ENCODE measurements around the gene GREB1L. TPM values are rescaled to one million over a fixed set of nuclear protein-coding genes. Genes with fewer than 3 reads are reported as not detected.

GREB1L gene
- total and polyA plus RNA-seq, 10 of the 15 experiments (the other 5 are each of a cell fraction or from before 2014, with no cell fraction given): under 0.01 to 0.11 (median 0.03) TPM; not detected in 1

- Histone ChIP-seq H3K9me3 (replicated peaks; ENCODE audit: control insufficient read depth, insufficient read depth, low read length) (peaks cover 1% of the 10 kb centered on the region; the same call in 2 of the 3 replicates), H3K4me1 (ENCODE audit: control insufficient read depth, insufficient read depth, low read length) (no peaks in the 10 kb centered on the region), H3K27me3 (replicated peaks in 1 of 2; ENCODE audit: control insufficient read depth in 2 of 2, insufficient read depth in 2 of 2, low read length in 1 of 2) (no peaks in the 10 kb centered on the region), H3K4me2 (ENCODE audit: control insufficient read depth, insufficient read depth) (no peak overlapping the region), H2AFZ (ENCODE audit: control insufficient read depth, low read depth, low read length) (no peak overlapping the region), H3K27ac (ENCODE audit: control insufficient read depth, insufficient read depth) (no peak overlapping the region), H4K20me1 (ENCODE audit: control insufficient read depth, insufficient read depth) (no peaks in the 10 kb centered on the region), H3K79me2 (ENCODE audit: control insufficient read depth, insufficient read depth, low read length) (no peaks in the 10 kb centered on the region), H3K36me3 (ENCODE audit: control insufficient read depth in 2 of 2, insufficient read depth in 2 of 2, low read length in 1 of 2) (peaks cover 0 to 17% of the 10 kb centered on the region in 2 experiments; a peak in 3 of 4 replicates), H3K9ac (ENCODE audit: control insufficient read depth, insufficient read depth, low read length) (no peak overlapping the region), H3K4me3 (no peak overlapping the region)
- POLR2A ChIA-PET: no interaction called here
- SMC1A ChIA-PET (ENCODE audit: uncharacterized antibody, unreplicated experiment): no interaction called here
- DNase-seq (ENCODE audit: low read depth, low spot score) (no peak), FAIRE-seq (no peak), ATAC-seq (no peak)
- intact Hi-C loops (cut with micrococcal nuclease; ENCODE audit: unreplicated experiment) (no loop called here), in situ Hi-C loops (cut with MboI) (no loop called here)
- WGBS (ENCODE audit: insufficient coverage, insufficient replicate concordance, low lambda C conversion rate, missing lambda C conversion rate): 100% methylated on average over 2 of the region's 2 CpGs
- CTCF ChIA-PET: interaction anchor here (0.8 to 1.4 kb wide), 2 partner anchors 11 to 52 kb away, joined by 3 read pairs; partner anchors contain the start of gene ESCO1
- RAD21 ChIA-PET (ENCODE audit: unreplicated experiment): no interaction called here
- no TSS peak for BruUV-seq (replicated peaks)
- TF ChIP-seq KLF5 (IDR thresholded peaks at IDR 0.05; ENCODE audit: partially characterized antibody) (no peak), ETV6 (conservative IDR thresholded peaks at IDR 0.05 in 1 of 2, IDR thresholded peaks at IDR 0.05 in 1 of 2; ENCODE audit: borderline replicate concordance in 1 of 2, low read depth in 1 of 2) (no peak), MEF2A (IDR thresholded peaks at IDR 0.05; ENCODE audit: insufficient read depth, low read depth, low read length) (no peak), ZNF687 (IDR thresholded peaks at IDR 0.05) (no peak), CBX3 (IDR thresholded peaks at IDR 0.05; ENCODE audit: borderline replicate concordance, low read depth) (no peak), BMI1 (IDR thresholded peaks at IDR 0.05; ENCODE audit: borderline replicate concordance) (no peak), ELK1 (IDR thresholded peaks at IDR 0.05; ENCODE audit: low read depth, low read length) (no peak), SMARCA5 (IDR thresholded peaks at IDR 0.05) (no peak), EED (IDR thresholded peaks at IDR 0.05; ENCODE audit: low read depth) (no peak), RELB (IDR thresholded peaks at IDR 0.05; ENCODE audit: low read depth) (no peak), SP1 (IDR thresholded peaks at IDR 0.05; ENCODE audit: low read depth, low read length) (no peak), TAF1 (IDR thresholded peaks at IDR 0.05; ENCODE audit: borderline replicate concordance, low read depth, low read length) (no peak)
Observed at GRCh38 chr18:21548647-21549046, 306.6 kb downstream of the GREB1L start.

Data from GM12878 (cell line).